ENCODE results near the gene SHKBP1. TPM values are rescaled to one million over a fixed set of nuclear protein-coding genes. Genes with fewer than 3 reads are reported as not detected.

Gene SHKBP1
- total RNA-seq, 1 experiment from 2014 or later, result 92.9 TPM

GRCh38 chr19:40608240-40608621 is 31.6 kb downstream of the SHKBP1 start:
- Histone ChIP-seq H3K79me1 (ENCODE audit: insufficient read depth, low read depth, low read length, poor library complexity, severe bottlenecking) (no peaks in the 10 kb centered on the region), H3K23me2 (ENCODE audit: insufficient read length, low read depth, low read length, poor library complexity, severe bottlenecking) (peaks cover 21% of the 10 kb centered on the region), H4K20me1 (ENCODE audit: control insufficient read depth, insufficient read depth, insufficient read length) (no peaks in the 10 kb centered on the region), H3K9me3 (ENCODE audit: control insufficient read depth, low read depth, low read length) (no peaks in the 10 kb centered on the region), H3K27me3 (ENCODE audit: insufficient read depth, low read length) (peaks cover 8% of the 10 kb centered on the region; the same call in 1 of the 2 replicates), H2BK12ac (ENCODE audit: insufficient read length, low read depth, low read length) (no peak overlapping the region), H2BK15ac (ENCODE audit: low read depth, low read length) (no peak overlapping the region), H2BK20ac (ENCODE audit: low read depth, low read length, poor library complexity, severe bottlenecking) (no peak overlapping the region), H3K14ac (ENCODE audit: insufficient read depth, low read length) (no peak overlapping the region), H2AK5ac (ENCODE audit: insufficient read length, low read length) (no peak overlapping the region), H4K8ac (replicated peaks; ENCODE audit: insufficient read length, low read depth, low read length) (no peak overlapping the region), H4K5ac (ENCODE audit: insufficient read length, low read depth, low read length) (no peak overlapping the region), H3K27ac (ENCODE audit: insufficient read length, low read depth, low read length) (no peak overlapping the region), H2BK5ac (ENCODE audit: insufficient read length, low read length) (no peak overlapping the region), H4K91ac (ENCODE audit: insufficient read length, low read depth, low read length) (no peak overlapping the region), H3T11ph (ENCODE audit: low read length) (no peak overlapping the region), H3K23ac (ENCODE audit: insufficient read length, low read depth, low read length) (no peak overlapping the region), H2AFZ (ENCODE audit: low read length) (no peak overlapping the region), H3K4me2 (ENCODE audit: insufficient read depth, insufficient read length, low read length) (no peak overlapping the region), H3K18ac (ENCODE audit: insufficient read length, low read depth, low read length) (no peak overlapping the region), H3K9ac (ENCODE audit: extremely low read depth, insufficient read length, low read length) (no peak overlapping the region), H3K4ac (ENCODE audit: low read depth, low read length) (no peak overlapping the region), H2BK120ac (ENCODE audit: low read depth, low read length, poor library complexity, severe bottlenecking) (no peak overlapping the region), H3K79me2 (ENCODE audit: insufficient read depth, low read length) (no peaks in the 10 kb centered on the region), H3K4me1 (ENCODE audit: insufficient read depth, low read length) (no peaks in the 10 kb centered on the region), H3K56ac (ENCODE audit: insufficient read length, low read depth, low read length) (no peak overlapping the region)
- Mint-ChIP-seq H3K27me3 (ENCODE audit: low read depth) (peaks cover 74% of the 10 kb centered on the region), H3K27ac (no peak overlapping the region; a peak in 1 of 7 replicates), H3K9me3 (no peaks in the 10 kb centered on the region; a peak in 2 of 5 replicates), H3K4me1 (peaks cover 27 to 55% of the 10 kb centered on the region in 2 experiments), H3K4me3 (peak overlapping the region in 1 of 2 experiments; percentile 37; a peak in 2 of 5 replicates), H3K36me3 (ENCODE audit: insufficient read depth in 1 of 3, low read depth in 3 of 3) (peaks cover 4 to 22% (median 11%) of the 10 kb centered on the region in 3 experiments; a peak in 5 of 7 replicates)
- no CpG with 5 or more reads among the region's 14 CpGs for WGBS (ENCODE audit: extremely low coverage, insufficient read length, low lambda C conversion rate)
- no peak for DNase-seq
- TF ChIP-seq, protein P1, sequence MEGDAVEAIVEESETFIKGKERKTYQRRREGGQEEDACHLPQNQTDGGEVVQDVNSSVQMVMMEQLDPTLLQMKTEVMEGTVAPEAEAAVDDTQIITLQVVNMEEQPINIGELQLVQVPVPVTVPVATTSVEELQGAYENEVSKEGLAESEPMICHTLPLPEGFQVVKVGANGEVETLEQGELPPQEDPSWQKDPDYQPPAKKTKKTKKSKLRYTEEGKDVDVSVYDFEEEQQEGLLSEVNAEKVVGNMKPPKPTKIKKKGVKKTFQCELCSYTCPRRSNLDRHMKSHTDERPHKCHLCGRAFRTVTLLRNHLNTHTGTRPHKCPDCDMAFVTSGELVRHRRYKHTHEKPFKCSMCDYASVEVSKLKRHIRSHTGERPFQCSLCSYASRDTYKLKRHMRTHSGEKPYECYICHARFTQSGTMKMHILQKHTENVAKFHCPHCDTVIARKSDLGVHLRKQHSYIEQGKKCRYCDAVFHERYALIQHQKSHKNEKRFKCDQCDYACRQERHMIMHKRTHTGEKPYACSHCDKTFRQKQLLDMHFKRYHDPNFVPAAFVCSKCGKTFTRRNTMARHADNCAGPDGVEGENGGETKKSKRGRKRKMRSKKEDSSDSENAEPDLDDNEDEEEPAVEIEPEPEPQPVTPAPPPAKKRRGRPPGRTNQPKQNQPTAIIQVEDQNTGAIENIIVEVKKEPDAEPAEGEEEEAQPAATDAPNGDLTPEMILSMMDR (conservative IDR thresholded peaks at IDR 0.05), result no peak
